HG03025 (cell line): Measurements from ENCODE around the gene EIF4E2.
A peak's percentile ranks its signal among the peaks of the same experiment; 100 is the strongest.

Experiments
- ATAC-seq: cut with Tn5 transposase; IDR thresholded peaks from one replicate; pipeline ENCODE4 v1.9.1; 2021; ENCODE audit warnings: mild to moderate bottlenecking, moderate library complexity; ENCODE audit not compliant: unreplicated experiment, low FRiP score

The EIF4E2 gene, protein sequence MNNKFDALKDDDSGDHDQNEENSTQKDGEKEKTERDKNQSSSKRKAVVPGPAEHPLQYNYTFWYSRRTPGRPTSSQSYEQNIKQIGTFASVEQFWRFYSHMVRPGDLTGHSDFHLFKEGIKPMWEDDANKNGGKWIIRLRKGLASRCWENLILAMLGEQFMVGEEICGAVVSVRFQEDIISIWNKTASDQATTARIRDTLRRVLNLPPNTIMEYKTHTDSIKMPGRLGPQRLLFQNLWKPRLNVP

DNA sequence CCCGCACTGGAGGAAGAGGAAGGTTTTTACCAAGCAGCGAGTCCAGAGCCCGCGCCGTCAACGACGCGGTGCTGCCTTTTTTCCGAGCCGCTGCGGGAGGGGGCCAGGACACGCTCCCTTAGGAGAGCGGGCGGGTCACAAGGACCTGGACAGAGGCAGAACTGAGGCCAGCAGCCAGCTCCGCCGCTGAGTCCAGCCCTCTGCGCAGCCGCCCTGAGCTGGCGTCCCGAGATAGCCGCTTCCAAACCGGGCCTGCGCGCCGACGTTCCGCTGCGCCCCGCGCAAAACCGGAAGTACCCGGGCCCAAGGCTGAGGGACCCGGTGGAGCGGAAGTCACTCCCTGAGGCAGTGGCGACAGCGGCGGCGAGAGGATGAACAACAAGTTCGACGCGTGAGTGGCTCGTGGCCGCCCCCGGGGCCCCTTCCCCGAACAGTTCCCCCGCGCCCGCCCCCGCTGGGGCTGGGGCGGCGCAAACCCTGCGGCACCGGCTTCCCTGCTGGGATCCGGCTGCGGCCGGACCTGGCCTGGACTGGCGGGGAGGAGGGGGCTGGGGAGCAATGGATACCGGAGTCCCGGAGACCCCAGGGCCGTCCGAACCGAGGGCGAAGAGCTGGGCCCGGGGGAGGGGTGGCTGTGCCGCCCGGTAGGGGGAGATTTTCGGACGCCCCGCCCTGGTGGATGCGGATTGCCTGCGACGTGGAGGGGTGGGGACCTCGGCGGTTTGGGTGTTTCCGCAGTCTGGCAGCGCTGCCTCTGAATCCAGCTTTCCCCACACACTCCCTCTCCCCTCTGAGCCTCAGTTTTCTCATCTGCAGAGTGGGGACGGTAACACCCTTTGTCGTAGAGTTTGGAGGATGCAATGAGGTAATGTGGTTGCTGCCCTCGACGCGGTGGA is at the start of gene EIF4E2, which contains the start of gene TIGD1:
EIF4E2 (plus strand) TSS at position 336 of the 896 bp plus-strand sequence; CDS start at position 372, 36 bp downstream.
TIGD1 (minus strand) TSS at position 204 of the 896 bp plus-strand sequence. CDS start 675 bp downstream, outside the sequence.
- ATAC-seq: peak; percentile 85

GRCh38 chr2:232501331-232501771 is 49.1 kb upstream of the EIF4E2 start:
- ATAC-seq: no peak

GRCh38 chr2:232501794-232502390 is 48.6 kb upstream of the EIF4E2 start:
- ATAC-seq: no peak

DNA sequence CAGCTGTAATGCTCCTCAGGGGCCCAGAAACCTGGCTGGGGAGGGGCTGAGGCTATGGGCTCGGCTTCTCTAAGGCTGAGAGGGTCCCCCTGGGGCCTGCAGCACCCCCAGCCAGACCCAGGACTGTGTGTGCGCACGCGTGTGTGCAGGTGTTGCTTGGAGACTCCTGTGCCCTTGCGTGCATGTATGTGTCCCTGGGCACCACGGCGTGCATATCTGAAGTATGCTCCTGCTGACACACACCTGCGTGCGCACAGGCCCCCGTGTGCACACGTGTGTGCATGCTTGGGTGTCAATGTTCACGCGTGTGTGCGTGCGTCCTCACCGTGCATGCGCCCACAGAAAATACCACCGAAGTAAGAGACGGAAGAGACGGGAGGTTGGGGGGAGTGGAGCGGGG is 48.0 kb upstream of the EIF4E2 start:
- no peak for ATAC-seq

DNA sequence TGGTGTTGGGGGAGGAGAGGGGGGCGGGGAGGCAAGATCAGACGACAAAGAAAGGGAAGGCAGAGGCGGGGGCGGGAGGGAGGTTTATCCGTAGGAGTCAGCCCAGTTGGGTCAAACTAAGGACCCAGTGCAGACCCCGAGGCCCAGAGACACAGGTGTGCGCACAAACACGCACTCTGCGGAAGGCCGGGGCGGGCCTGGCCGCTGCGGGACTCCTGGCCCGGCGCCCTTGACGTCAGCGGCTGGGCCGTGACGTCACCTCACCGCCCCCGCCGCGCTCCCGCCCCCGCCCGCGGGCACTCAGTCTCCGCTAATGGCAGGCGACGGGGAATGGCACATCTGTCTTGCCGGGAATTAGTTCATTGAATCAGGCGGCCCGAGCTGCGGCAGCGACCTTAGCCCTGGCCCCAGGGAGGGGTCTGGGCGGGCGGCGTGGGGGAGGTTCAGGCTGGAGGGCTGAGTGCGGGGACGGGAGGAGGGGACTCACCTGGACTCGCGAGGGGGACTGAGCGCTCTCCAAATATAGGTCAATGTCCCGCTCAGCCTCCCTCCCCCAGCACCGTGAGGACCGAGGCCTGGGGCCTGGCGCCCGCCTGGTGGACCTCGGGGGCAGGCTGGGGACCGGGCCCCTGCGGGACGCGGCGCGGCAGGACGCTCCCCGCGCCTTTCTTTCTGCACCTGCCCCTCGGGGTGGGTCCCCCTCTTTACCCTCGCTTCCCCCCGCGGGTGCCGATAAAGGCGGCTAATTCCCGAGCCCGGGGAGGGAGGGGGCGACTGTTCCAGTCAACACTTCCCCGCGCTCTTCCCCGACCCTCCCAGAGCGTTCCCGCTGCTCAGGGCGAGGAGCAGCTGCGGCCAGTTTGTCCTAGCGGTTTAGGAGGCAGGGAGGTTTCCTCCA is 47.3 kb upstream of the EIF4E2 start:
- no peak for ATAC-seq

DNA sequence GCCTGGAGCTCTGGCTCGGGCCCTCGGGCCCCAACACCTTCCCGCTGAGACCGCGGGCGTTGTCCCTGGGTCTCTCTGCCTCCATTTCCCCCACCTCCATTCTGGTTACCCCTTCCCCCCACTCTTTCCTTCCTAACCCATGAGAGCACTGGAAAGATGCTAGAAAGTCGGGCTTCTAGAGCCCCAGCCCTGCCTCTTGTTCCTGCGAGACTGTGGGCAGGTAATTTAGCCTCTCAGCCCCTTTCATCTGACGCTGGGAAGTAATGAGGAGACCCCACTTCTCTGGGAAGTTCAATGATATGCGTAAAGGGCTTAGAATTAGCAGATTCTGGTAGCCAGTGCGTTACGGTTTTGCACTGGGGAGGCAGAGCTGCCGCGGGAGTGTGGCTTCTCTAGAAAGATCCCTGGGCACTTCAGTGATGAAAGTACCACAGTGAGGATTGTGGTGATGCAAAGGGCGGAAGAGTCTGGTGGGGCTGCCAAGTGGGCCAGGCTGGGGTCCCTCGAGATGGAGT is 46.6 kb upstream of the EIF4E2 start:
- no peak for ATAC-seq

GRCh38 chr2:232504438-232504837 is 46.1 kb upstream of the EIF4E2 start:
- ATAC-seq: no peak

GRCh38 chr2:232505856-232506255 is 44.6 kb upstream of the EIF4E2 start:
- ATAC-seq: no peak

DNA sequence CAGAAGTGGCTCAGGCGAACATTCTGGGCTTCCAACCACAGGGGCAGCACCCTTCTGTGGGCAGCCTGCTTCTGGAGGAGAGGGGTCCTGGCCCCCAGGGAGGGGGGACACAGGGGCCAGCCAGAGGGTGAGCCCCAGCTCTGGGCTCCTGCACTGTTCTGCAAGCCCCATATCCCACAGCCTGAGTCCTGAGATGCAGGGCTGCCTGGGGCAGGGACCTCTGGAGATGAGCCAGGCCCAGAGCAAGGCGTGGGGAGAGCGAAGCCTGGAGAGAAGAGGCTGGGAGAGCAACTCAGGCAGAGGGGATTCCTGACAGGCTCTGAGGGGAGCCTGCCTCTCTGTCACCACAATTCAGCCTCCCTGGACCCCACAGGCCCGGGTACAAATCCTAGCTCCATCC is 43.8 kb upstream of the EIF4E2 start:
- ATAC-seq: no peak

GRCh38 chr2:232508251-232508650 is 42.2 kb upstream of the EIF4E2 start:
- no peak for ATAC-seq

DNA sequence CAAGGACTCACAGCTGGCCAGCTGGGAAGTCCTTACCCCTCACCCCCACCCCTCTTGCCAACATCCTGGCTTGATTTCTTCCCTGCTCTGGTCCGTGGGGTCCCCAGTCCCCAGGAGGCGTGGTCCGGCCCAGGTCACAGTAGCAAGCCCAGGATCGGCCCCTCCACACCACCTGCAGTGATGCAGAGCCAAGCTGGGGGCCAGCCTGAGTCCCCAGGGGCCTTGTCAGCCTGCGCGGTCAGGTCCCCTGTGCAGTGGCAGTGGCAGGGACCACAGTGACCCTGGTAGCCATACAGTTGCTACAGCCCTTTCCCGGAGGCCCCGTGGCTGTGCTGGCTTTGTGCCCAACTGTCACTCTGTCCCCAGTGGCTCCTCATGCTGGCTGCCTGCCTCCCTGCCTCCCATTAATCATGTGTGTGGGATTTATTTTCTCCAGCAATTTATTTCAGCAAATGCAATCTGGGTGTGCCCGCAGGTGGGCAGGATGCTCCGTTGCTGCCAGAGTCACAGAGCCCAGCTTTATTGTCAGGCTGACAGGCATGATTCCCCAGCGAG is 39.1 kb upstream of the EIF4E2 start:
- no peak for ATAC-seq

DNA sequence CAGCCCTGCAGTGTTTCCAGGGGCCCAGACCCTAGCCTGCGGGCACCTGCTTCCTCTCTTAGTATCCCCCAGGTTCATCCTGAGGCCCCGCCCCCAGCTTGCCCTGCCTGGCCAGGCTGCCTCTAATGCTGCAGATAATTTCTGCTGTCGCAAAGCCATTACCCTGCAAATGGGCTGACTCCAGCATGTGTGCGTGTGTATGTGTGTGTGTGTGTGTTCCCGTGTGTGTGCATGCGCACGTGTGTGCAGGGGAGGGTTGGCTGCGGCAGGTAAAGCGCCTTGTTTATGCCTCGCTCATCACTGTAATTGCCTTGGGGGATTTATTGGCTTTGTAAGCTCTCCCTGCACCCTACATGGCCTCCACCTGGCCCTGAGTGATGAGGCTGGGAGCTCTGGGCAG is 37.9 kb upstream of the EIF4E2 start:
- ATAC-seq: no peak

GRCh38 chr2:232513353-232513752 is 37.1 kb upstream of the EIF4E2 start:
- ATAC-seq: no peak

DNA sequence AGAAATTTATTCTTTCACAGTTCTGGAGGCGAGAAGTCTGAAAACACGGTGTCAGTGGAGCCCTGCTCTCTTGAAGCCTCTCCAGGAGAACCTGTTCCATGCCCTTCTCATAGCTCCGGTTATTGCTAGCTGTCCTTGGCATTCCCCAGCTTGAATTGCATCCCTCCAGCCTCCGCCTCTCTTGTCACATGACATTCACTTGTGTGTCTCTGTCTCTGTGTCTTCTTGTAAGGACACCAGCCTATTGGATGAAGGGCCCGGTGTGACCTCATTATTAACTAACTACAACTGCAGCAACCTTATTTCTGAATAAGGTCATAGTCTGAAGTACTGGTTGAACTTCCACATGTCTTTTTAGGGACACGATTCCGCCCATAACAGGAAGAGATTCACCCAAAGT is 34.9 kb upstream of the EIF4E2 start:
- no peak for ATAC-seq

DNA sequence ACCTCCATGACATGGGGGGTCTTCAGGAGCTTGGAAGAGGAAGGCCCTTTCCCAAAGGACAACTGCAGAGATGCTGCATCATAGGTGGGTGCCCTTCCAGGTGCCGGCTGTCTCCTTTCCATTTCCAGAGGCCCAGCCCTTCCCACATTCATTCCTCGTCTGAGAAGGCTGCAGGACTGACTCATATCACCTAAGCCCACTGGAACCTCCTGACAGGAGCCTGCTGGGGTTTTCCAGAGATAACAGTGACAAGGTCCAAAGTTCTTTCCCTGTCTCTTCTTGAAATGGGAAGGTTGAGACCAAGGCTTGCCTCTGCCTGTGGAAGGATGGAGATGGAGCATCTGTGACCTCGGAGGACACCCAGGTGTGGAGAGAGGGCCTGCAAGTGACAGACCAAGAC is 33.9 kb upstream of the EIF4E2 start:
- ATAC-seq: no peak

- no peak for ATAC-seq
These were observed 31.6 kb upstream of the EIF4E2 start for GRCh38 chr2:232518844-232519243.

DNA sequence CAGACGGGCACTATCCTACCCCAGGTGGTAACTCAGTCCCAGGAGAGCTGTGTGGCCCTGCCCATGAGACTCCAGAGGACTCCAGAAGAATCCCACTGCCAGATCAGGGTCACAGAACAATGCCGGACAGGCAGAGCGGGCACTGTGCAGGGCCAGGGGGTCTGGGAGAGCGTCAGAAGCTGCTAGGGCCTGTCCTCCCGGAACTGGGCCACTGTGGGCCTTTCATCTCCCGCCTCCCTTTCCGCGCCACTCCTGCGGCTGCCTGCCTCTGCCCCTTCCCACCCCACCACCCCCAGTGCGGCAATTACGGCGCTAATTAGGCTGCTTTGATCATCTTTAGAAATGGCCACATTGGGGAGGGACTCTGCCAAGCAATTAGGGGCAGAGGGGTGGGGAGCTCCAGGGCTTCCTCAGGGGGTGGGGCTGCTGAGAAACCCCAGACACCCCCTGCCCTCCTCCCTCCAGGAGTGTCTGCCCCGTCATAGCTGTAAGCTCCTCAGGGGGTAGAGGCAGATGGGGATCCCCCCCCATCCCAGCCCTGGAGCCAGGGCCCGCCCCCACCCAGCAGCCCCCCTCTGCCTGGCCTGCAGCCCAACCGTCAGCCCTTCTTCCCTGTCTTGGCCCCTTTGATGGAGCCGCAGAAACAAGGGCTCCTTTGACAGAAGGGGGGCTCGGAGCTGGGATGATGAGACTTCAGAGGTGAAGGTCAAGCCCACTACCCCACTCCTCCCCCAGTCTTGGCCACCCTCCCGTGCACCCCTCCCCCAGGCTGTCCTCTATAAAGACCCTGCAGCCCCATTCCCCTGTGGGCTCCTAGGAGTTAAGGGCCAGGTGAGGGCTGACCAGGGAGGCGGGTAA is 30.7 kb upstream of the EIF4E2 start, which contains the start of gene PRSS56:
PRSS56 (plus strand) TSS at position 808 of the 858 bp plus-strand sequence. CDS start 211 bp downstream, outside the sequence.
- no peak for ATAC-seq

DNA sequence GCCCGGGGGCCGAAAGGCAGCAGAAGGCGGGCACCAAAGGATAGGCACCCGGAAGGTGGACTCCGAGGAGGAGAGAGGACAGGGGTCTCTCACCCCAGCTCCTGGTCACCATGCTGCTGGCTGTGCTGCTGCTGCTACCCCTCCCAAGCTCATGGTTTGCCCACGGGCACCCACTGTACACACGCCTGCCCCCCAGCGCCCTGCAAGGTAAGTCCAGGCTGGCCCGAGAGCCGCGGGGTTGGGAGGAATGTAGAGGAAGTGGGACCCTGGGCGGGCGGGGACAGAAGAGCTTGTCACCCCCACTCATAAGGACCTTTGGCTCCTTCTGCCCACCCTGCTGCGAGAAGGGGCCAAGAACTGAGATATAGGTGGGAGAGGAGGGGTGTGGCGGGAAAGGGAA is 30.0 kb upstream of the EIF4E2 start:
- no peak for ATAC-seq

DNA sequence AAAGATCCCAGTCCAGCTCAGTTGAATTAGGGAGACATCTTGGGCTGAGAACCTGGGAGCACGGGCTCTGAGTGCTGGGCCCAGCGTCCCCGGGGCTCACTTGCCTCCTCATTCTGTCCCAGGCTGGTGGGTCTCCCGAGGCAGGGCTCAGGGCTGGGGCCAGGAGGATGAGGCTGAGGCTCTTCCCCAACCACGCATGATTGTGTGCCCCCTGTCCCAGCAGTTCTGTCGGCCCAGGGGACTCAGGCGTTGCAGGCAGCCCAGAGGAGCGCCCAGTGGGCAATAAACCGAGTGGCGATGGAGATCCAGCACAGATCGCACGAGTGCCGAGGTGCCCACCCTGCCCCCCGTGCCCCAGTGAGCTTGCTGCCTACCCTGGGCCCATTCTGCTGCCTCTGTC is 29.4 kb upstream of the EIF4E2 start:
- no peak for ATAC-seq
